ENCODE measurements around the gene RETREG2.
A peak's percentile ranks its signal among the peaks of the same experiment; 100 is the strongest.

Gene RETREG2

GRCh38 chr2:219213486-219214071 is 35.5 kb downstream of the RETREG2 start:
- DNase-seq (ENCODE audit: low read depth in 2 of 2, low spot score in 1 of 2) = no peak

- no peak for DNase-seq (ENCODE audit: low read depth in 2 of 2, low spot score in 1 of 2)
Measured at GRCh38 chr2:219214141-219214540, 36.1 kb downstream of the RETREG2 start.

- no peak for DNase-seq (ENCODE audit: low read depth in 2 of 2, low spot score in 1 of 2)
Measured at GRCh38 chr2:219214786-219215185, 36.7 kb downstream of the RETREG2 start.

DNA sequence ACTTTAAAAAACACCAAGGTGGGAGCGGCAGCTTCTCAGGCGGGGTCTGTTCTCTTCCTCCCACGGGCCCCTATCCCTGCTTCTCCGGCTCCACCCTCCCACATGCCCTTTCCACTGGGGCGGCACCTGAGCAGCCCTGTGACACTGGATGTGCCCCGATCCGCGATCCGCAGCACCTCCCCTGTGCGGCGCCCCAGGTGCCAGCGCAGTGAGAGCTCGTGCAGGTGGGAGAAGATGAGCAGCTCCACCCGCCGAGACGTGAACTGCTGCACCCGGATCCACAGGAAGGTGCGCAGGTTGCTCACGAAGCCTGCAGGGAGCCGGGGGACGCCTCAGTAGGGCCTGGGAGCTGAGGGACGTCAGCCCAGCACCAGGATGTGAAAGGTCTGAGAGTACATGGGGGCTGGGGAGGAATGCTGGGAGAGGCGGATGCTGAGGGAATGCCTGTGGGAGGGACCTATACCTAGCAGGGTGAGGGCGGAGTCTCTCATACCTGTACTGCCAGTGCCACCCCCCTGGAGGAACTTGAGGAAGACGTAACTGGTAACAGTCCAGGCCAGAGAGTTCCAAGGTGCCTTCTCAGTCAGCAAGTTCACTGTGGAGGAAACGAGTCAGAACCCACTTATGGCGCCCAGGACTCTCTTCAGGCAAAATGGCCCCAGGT is 37.9 kb downstream of the RETREG2 start:
- DNase-seq (ENCODE audit: low read depth in 2 of 2, low spot score in 1 of 2) = no peak

- DNase-seq (ENCODE audit: low read depth in 2 of 2, low spot score in 1 of 2) = no peak
Measured at GRCh38 chr2:219216535-219216915, 38.5 kb downstream of the RETREG2 start.

DNA sequence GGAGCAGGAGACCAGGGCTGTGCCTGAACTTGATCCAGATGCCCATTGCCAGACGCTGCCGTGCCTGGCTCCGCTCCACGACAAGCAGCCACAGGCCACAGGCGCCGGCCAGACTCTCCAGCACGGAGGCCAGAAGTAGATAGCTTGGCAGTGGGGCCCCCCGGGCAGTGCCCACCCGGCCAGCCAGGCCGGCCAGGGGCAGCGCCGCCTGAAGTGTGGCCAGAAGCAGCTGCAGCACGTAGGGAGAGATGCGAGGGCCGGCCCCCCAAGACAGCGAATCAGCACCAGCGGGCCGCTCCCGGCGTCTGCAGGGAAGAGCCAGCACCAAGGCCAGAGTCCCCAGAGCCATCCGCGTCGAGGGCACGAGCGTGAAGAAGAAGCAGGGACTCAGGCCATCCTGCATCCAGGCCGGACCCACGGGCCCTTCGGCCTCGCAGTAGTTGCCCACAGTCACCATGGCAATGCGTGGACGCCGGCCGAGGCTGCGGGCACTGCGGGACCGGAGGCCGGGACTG is 40.2 kb downstream of the RETREG2 start:
- DNase-seq (ENCODE audit: low read depth in 2 of 2, low spot score in 1 of 2) = no peak

- peak; percentile 76 to 78 for DNase-seq (ENCODE audit: low read depth in 2 of 2, low spot score in 1 of 2)
Measured at GRCh38 chr2:219218732-219219701, 40.9 kb downstream of the RETREG2 start, which contains the start of gene ABCB6. Gene ABCB6 (minus strand): TSS chr2:219218958. CDS start chr2:219218673, 285 bp downstream.

GRCh38 chr2:219219784-219220532 is 41.9 kb downstream of the RETREG2 start:
- DNase-seq (ENCODE audit: low read depth in 2 of 2, low spot score in 1 of 2) = no peak

DNA sequence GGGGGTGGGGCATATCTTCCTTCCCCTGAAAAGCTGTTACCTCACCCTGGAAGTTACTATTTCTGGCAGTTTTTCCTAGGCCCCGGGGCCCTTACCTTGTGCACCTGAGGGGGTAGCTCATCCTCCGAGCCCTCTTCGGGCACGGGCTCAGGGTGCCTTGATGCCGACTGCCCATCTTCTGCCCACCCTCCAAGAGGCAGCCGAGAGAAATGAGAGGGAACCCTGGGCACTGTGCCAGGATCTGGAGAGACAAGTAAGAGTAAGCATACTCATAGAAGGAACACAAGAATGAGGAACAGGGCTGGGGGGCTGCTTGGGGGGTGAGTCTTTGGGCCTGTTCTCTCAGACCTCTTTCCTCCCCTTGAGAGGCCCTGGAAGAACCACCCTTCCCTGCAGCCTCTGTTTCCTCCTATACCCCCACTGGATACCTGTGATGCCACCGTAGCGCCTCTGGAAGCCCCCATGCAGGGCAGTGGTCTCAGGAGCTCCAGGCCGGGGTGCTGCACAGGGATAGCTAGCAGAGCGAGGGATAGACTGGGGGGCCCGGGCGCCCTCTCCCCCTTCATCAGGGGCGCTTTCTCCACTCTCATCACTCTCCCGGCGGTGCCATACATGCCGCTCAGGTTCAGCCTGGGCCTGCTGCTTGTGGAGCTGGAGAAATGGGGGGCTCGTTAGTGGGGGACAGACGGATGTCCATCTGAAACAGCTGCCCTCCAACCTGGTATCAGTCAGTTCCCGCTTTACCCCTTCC is 42.8 kb downstream of the RETREG2 start:
- no peak for DNase-seq (ENCODE audit: low read depth in 2 of 2, low spot score in 1 of 2)

GRCh38 chr2:219221957-219222518 is 44.0 kb downstream of the RETREG2 start:
- no peak for DNase-seq (ENCODE audit: low read depth in 2 of 2, low spot score in 1 of 2)

GRCh38 chr2:219223831-219224610 is 45.9 kb downstream of the RETREG2 start:
- DNase-seq (ENCODE audit: low read depth in 2 of 2, low spot score in 1 of 2) = no peak

GRCh38 chr2:219225350-219225749 is 47.3 kb downstream of the RETREG2 start:
- DNase-seq (ENCODE audit: low read depth in 2 of 2, low spot score in 1 of 2) = no peak

GRCh38 chr2:219228041-219228910 is 50.2 kb downstream of the RETREG2 start:
- DNase-seq (ENCODE audit: low read depth in 2 of 2, low spot score in 1 of 2) = no peak

GRCh38 chr2:219228911-219229304 is 50.8 kb downstream of the RETREG2 start:
- no peak for DNase-seq (ENCODE audit: low read depth in 2 of 2, low spot score in 1 of 2)

DNA sequence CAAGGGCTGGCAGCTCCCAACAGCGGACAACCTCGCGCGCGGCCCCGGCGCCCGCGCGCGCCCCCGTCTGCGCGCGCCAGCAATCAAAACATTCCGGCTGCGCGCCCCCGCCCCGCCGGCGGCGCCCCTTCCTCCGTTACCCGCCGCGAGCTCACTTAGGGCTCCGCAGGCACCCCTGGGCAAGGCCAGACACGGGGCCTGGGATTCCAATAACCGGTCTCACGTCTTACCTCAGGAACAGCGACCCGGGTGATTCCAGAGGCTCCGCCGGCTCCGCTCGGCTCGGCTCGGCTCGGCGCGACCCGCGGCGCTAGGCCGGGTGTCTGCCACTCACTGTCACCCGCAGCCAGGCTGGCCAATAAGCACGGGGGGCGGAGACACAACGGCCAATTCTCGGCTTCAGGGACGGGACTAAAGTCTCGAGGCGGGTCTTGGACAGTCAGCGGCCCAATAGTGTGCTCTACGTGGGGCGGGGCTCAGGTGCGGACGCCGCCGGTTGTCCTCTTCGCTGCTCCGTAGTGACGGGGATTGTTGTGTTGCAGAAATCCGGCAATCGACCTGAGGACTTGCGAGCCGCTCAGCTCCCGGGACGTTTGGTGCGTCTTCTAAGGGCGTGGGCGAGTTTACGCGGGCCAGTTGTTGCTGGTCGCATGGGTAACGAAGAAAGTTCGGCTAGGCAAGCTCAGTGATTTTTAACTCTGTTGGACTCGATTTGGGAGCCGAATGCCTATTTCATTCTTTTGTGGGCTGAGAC is 51.4 kb downstream of the RETREG2 start, which contains the start of the genes ANKZF1 and ATG9A:
Gene ANKZF1 (plus strand): TSS at position 502 of the 754 bp plus-strand sequence. CDS start 452 bp downstream, outside the sequence.
Gene ATG9A (minus strand): TSS at position 332 of the 754 bp plus-strand sequence. CDS start 1,612 bp downstream, outside the sequence.
- DNase-seq (ENCODE audit: low read depth in 2 of 2, low spot score in 1 of 2) = peak; percentile 95 to 96

GRCh38 chr2:219230059-219230540 is 52.0 kb downstream of the RETREG2 start:
- no peak for DNase-seq (ENCODE audit: low read depth in 2 of 2, low spot score in 1 of 2)

DNA sequence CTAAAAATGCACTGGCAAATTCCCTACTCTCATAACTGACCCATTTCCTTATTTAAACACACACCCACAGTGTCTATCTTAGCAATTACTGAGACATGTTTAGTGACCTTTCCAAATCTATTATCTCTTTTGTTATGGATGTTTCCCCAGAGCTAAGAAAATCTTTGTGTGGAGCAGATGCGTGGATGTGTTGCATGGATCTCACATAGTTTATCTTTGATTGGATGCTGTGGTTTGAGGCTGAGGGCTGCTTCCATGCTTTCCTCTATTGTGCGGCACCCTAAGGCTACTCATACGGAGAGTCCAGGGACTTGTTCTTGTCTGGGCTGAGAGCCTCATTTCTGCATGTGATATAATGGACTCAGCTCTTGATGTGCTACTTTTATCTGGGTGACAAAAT is 56.3 kb downstream of the RETREG2 start:
- DNase-seq (ENCODE audit: low read depth in 2 of 2, low spot score in 1 of 2) = no peak
